ENCODE results near the gene NBAS.

The NBAS gene

GRCh38 chr2:15560988-15561573 is at the start of gene NBAS:
NBAS (minus strand) TSS chr2:15561334; CDS start chr2:15561304, 30 bp downstream.
- DNase-seq (ENCODE audit: low read depth in 2 of 2), result peak; percentile 71 to 74

DNA sequence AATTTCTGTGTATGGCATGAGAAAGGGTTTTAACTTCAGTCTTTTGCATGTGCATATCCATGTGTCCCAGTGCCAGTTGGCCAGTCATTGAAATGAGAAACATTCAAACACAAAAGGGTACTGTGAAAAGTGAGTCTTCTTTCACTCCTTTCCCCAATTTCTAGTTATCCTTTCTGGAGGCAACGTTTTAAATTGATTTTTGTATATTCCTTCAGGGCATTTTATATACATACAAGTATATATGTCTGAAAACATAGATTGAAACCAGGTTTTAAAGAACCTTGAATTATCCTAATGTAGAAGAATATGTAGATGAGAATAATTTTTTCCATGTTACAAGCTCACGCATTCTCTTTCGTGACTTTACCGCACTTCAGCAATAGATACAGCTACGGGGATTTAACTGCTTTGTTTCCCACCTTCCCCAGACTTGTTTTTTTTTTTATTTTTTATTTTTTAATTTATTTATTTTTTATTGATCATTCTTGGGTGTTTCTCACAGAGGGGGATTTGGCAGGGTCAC is 49.4 kb upstream of the NBAS start:
- no peak for DNase-seq (ENCODE audit: low read depth in 2 of 2)

- no peak for DNase-seq (ENCODE audit: low read depth in 2 of 2)
Measured at GRCh38 chr2:15609341-15610042, 48.4 kb upstream of the NBAS start.

- no peak for DNase-seq (ENCODE audit: low read depth in 2 of 2)
Measured at GRCh38 chr2:15608392-15608761, 47.2 kb upstream of the NBAS start.

GRCh38 chr2:15607709-15608391 is 46.7 kb upstream of the NBAS start:
- no peak for DNase-seq (ENCODE audit: low read depth in 2 of 2)

DNA sequence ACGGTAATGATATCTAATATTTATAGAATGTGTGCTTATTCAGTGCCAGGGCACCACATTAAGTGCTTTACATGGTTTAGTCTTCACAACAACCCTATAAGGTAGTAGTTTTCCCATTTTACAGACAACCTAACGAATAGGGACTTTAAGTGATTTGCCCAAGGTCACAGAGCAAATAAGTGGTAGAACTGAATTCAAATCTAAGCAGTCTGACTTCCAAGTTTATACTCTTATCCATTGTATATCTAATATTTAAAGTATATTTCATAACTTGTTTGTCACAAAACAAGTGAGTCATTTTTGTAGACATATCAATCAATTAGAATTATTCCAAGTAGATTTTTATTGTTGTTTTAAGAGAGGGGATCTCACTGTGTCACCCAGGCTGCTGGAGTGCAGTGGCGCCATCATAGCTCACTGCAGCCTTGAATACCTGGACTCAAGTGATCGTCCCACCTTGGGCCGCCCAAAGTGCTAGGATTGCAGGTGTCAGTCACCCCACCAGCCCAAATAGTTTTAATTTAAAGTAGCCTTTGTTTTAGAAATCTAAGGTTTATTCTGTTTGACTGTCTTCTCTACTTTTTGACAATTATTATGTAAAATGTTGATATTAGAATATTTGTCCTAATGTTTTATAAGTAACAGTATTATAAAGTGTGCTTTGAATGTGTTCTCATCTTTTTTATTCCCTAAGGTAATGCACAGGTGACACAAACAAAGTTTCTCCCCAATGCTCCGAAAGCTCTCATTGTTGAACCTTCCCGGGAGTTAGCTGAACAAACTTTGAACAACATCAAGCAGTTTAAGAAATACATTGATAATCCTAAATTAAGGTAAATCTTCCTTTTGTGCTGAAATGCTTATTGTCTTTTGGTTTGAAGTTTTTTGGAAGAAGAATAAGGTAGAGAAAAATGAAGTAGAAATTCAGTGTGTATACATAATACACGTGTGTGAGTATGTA is 45.6 kb upstream of the NBAS start:
- DNase-seq (ENCODE audit: low read depth in 2 of 2), result no peak

- DNase-seq (ENCODE audit: low read depth in 2 of 2), result no peak
Measured at GRCh38 chr2:15605721-15606120, 44.6 kb upstream of the NBAS start.

- no peak for DNase-seq (ENCODE audit: low read depth in 2 of 2)
Measured at GRCh38 chr2:15603948-15604347, 42.8 kb upstream of the NBAS start.

DNA sequence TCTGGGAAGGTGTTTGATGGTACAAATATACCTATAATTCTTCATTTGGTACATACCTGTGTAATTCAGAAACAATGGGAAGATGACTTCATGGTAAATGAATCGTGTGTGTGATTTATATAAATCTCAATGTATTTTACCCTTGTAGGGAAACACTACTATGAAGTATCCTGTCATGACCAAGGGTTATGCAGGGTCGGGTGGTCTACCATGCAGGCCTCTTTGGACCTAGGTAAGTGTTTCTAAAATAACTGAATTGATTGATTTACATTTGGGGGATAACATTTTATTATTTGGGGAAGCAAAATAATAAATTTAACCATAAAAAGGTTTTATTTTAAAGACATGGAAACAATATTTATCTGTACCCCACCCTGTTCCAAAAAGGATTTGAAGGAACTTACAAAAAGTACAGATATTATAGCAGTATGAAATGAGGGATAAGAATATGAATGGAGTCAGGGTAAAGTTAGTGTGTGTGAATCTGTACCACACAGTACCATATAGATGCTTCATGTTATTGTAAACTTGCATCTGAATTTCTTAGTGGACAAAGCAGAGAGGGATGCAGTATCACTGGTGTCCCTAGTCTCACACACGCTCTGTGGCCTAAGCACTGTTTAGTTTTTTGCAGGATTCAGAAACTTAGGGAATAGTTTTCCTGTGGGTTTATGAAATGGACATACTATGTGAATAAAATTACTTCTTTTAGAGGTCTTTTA is 42.1 kb upstream of the NBAS start:
- DNase-seq (ENCODE audit: low read depth in 2 of 2), result no peak

DNA sequence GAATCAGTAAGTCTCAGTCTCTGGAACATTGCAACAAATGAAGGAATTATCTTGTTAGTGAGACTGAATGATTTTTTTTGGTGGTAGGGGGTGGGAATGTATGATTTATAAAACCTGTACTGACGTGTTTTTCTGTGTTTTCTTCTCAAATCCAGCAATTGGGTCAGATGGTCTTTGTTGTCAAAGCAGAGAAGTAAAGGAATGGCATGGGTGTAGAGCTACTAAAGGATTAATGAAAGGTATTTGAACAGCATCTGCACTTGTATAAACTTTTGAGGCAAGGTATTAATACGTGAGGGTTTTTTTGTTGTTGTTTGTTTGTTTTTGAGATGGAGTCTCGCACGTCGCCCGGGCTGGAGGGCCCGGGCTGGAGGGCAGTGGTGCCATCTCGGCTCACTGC is 41.3 kb upstream of the NBAS start:
- no peak for DNase-seq (ENCODE audit: low read depth in 2 of 2)

DNA sequence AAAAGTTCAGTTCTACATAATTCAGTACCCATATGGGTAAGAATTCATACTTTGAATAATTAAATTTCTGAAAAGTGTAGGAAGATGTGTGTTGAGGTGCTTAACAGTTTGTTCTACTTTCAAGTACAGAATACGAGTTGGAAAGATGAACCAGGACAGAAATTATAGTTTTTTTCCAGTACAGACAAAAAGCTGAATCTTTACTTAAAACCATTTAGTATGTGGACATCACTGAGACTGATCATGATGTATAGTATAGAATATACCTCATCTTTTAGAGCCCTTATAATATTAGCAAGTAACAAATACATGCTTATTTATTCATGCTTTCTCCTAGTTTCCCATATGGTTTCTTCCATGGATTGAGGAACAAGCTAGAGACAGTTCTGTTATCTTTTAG is 40.5 kb upstream of the NBAS start:
- no peak for DNase-seq (ENCODE audit: low read depth in 2 of 2)

DNA sequence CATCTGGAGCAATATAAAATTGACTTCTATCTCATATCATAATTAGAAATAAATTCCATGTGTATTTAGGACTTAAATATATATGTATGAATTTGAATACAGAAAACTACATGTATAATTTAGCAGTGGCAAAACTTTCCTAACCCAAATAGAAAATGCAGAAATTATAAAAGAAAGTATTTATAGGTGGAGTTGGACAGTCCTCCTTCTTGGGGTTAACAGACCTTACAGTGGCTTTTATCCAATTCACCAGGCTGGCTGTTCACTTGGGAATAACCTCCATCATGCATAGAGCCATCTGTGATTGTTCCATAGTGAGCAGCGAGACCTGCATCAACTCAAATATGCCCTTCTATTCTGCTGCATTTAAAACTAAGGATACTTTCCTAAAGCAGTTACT is 38.9 kb upstream of the NBAS start:
- no peak for DNase-seq (ENCODE audit: low read depth in 2 of 2)

DNA sequence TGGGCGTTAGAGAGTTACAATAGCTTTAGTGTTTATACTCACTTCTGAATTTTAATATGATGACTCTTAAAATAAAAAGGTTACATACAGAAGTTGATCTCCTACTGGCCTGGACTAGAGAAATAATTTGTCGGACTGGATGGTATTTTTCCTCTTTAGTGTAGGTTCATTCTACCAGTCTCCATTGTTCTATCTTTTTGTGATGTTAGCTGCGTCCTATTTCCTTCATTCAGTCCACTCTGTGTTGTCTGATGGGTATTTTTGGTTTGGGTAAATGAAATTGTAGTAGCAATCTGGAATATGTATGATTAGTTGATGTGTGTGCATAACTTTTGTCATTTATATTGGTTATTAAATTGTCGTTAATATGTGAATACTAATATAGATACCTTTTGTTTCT is 35.8 kb upstream of the NBAS start:
- DNase-seq (ENCODE audit: low read depth in 2 of 2), result no peak

GRCh38 chr2:15596350-15596749 is 35.2 kb upstream of the NBAS start:
- DNase-seq (ENCODE audit: low read depth in 2 of 2), result no peak

GRCh38 chr2:15595936-15596335 is 34.8 kb upstream of the NBAS start:
- DNase-seq (ENCODE audit: low read depth in 2 of 2), result no peak

DNA sequence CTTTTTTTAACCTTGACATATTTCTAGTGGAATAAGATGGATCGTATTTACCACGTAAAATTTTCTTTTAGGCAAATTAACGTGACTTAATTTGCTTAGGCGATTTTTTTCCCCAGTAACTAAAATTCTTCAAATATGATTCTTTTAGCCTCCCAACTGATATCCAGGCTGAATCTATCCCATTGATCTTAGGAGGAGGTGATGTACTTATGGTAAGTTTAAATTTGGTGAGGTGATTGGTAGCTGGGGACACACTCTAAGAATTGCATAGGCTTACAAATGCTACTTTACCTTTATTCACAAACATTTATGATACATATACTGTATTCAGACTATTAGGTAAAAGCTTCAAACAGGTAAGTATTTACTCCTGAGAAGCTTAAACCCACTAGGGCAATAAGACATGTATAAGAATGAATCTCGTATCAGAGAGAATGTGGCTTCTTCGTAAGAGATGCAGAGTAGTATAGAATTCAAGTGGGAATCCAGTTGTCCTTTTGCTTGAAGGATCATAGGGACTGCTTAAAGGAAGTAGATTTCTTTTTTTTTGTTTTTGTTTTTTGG is 34.3 kb upstream of the NBAS start:
- no peak for DNase-seq (ENCODE audit: low read depth in 2 of 2)

- DNase-seq (ENCODE audit: low read depth in 2 of 2), result no peak
Measured at GRCh38 chr2:15594291-15595256, 33.4 kb upstream of the NBAS start.

- no peak for DNase-seq (ENCODE audit: low read depth in 2 of 2)
Measured at GRCh38 chr2:15593327-15593705, 32.2 kb upstream of the NBAS start.

DNA sequence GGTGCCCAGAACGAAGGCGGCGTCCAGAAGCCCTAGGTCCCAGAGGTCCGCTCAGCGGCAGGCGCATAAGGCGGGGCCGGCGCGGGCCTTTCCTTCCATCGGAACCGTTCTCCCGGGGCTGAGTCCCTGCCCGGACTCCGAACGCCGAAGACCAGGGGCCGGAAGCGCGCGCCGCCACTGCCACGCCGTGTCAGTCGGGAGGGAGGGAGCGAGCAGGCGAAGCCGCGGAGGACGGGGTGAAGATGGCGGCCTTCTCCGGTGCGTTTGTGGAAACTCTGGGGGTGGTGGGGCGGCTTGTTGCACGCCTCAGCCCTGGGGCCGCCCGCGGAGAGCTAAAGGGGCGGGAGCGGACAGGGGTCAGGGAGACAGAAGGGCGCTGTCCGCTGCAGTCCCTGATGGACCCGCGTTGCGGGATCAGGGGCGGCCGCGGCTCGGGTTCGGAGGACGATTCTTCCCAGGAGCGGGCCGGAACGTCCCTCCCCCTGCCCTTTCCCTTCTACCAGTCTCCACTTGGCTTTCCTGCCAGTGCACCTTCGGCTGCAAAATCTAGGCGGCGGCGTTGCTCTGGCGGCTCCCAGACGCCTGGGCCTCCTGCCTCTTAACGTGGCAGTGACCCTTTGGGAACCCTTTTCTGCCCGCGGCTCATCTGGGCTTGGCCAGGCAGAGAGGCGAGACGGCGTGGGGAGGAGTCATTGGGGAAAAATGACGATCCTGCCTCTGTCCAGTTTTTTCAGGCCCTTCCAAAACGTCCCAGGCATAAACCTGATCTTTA is 30.7 kb upstream of the NBAS start, which contains the start of gene DDX1:
Gene DDX1 (plus strand): TSS at position 177 of the 772 bp plus-strand sequence. CDS start 66 bp downstream, at position 243.
- DNase-seq (ENCODE audit: low read depth in 2 of 2), result peak; percentile 63 to 64

All from fibroblast of skin of left quadriceps (primary cell).